GM12878 (cell line): ENCODE measurements around the gene RHAG. TPM values are rescaled to one million over a fixed set of nuclear protein-coding genes. Genes with fewer than 3 reads are reported as not detected.

ENCODE experiments used
- ATAC-seq: fragments of 200-7000 bp; cut with Tn5 transposase; 3 replicates; pipeline ENCODE4 v1.9.1; 2020; ENCODE audit warnings: mild to moderate bottlenecking, moderate library complexity
- BruUV-seq: library from RNA; stranded (reverse); fragments of 400-500 nt; replicated peaks from 2 replicates; lab custom pipeline; 2021; lab: Mats Ljungman, UMichigan
- CTCF ChIA-PET: fragments of 300-600 bp; sonication (Branson Sonifier 250); formaldehyde crosslinking; extraction: SDS; loops from one replicate; lab custom pipeline; 2021; ENCODE audit warnings: inconsistent platforms; lab: Yijun Ruan, JAX
- POLR2A ChIA-PET: fragments of 350-600 bp; formaldehyde crosslinking; extraction: SDS; loops from one replicate; lab custom pipeline; 2021; ENCODE audit warnings: inconsistent platforms; lab: Charles Lee
- RAD21 ChIA-PET: fragments of 300-600 bp; sonication (Branson Sonifier 250); formaldehyde crosslinking; loops from one replicate; lab custom pipeline; 2023; ENCODE audit warnings: antibody characterized with exemption; ENCODE audit not compliant: unreplicated experiment; lab: Charles Lee
- SMC1A ChIA-PET: fragments of 300-600 bp; sonication (Branson Sonifier 250); formaldehyde crosslinking; loops from one replicate; lab custom pipeline; 2023; ENCODE audit not compliant: unreplicated experiment, uncharacterized antibody; lab: Charles Lee
- DNase-seq: peaks from one replicate; pipeline ENCODE4 v3.0.0-alpha.2; 2011; ENCODE audit warnings: low read depth, low spot score
- FAIRE-seq: peaks from 3 replicates; lab custom pipeline; 2011; peaks lifted over from hg19 to GRCh38; lab: Jason Lieb, UNC
- H2AFZ ChIP-seq: 2 replicates; pipeline ENCODE4 v1.6.0; 2011; ENCODE audit warnings: low read depth, low read length, control low read depth; ENCODE audit not compliant: control insufficient read depth
- H3K27ac ChIP-seq: 2 replicates; pipeline ENCODE4 v1.5.1; 2011; ENCODE audit warnings: control low read depth; ENCODE audit not compliant: control insufficient read depth, insufficient read depth
- H3K27me3 ChIP-seq, 2 experiments: replicated peaks in 1 of 2; 2 replicates each; pipeline versions ENCODE4 v1.6.0 to v1.6.1; 2011; ENCODE audit warnings: low read length in 1 of 2; ENCODE audit not compliant: control insufficient read depth in 2 of 2, insufficient read depth in 2 of 2
- H3K36me3 ChIP-seq, 2 experiments: 2 replicates each; pipeline ENCODE4 v1.5.1; 2011; ENCODE audit warnings: low read length in 1 of 2; ENCODE audit not compliant: control insufficient read depth in 2 of 2, insufficient read depth in 2 of 2
- H3K4me1 ChIP-seq: 2 replicates; pipeline ENCODE4 v1.6.1; 2011; ENCODE audit warnings: mild to moderate bottlenecking, low read length, moderate library complexity, mixed read lengths; ENCODE audit not compliant: control insufficient read depth, insufficient read depth
- H3K4me2 ChIP-seq: 2 replicates; pipeline ENCODE4 v1.6.0; 2011; ENCODE audit warnings: control low read depth; ENCODE audit not compliant: control insufficient read depth, insufficient read depth
- H3K4me3 ChIP-seq: fragments of 200-600 bp; sonication (generic); 2 replicates; pipeline ENCODE4 v1.5.1; 2016
- H3K79me2 ChIP-seq: 2 replicates; pipeline ENCODE4 v1.6.0; 2011; ENCODE audit warnings: low read length; ENCODE audit not compliant: control insufficient read depth, insufficient read depth
- H3K9ac ChIP-seq: 2 replicates; pipeline ENCODE4 v1.8.0; 2011; ENCODE audit warnings: low read length, control low read depth, mixed read lengths; ENCODE audit not compliant: control insufficient read depth, insufficient read depth
- H3K9me3 ChIP-seq: replicated peaks from 3 replicates; pipeline ENCODE4 v1.5.1; 2011; ENCODE audit warnings: mild to moderate bottlenecking, low read length; ENCODE audit not compliant: control insufficient read depth, insufficient read depth
- H4K20me1 ChIP-seq: 2 replicates; pipeline ENCODE4 v1.6.0; 2011; ENCODE audit not compliant: control insufficient read depth, insufficient read depth
- CBFB ChIP-seq: IDR thresholded peaks from 2 replicates; pipeline ENCODE4 v1.6.1; 2016; ENCODE audit warnings: antibody characterized with exemption, low read depth
- PAX8 ChIP-seq: fragments of 450-650 bp; IDR thresholded peaks from 2 replicates; pipeline ENCODE4 v1.6.1; 2017; ENCODE audit warnings: mild to moderate bottlenecking, moderate library complexity
- PKNOX1 ChIP-seq: fragments of 450-650 bp; IDR thresholded peaks from 2 replicates; pipeline ENCODE4 v1.6.1; 2016; ENCODE audit warnings: mild to moderate bottlenecking
- SMAD5 ChIP-seq: IDR thresholded peaks from 2 replicates; pipeline ENCODE4 v1.6.1; 2016; ENCODE audit warnings: antibody characterized with exemption, low read depth
- SPI1 ChIP-seq: IDR thresholded peaks from 2 replicates; pipeline ENCODE4 v1.6.1; 2011; ENCODE audit warnings: low read depth, mild to moderate bottlenecking, low read length, moderate library complexity, borderline replicate concordance; ENCODE audit not compliant: insufficient read depth
- TARDBP ChIP-seq: IDR thresholded peaks from 2 replicates; pipeline ENCODE4 v1.6.1; 2016; ENCODE audit warnings: borderline replicate concordance
- ZBTB40 ChIP-seq: fragments of 450-650 bp; IDR thresholded peaks from 2 replicates; pipeline ENCODE4 v1.6.1; 2016; ENCODE audit warnings: mild to moderate bottlenecking, moderate library complexity, borderline replicate concordance
- ZSCAN29 ChIP-seq: fragments of 450-650 bp; IDR thresholded peaks from 2 replicates; pipeline ENCODE4 v1.6.1; 2017; ENCODE audit warnings: mild to moderate bottlenecking, moderate library complexity
- WGBS: methylation state at CpG from one replicate; pipeline ENCODE4 v1.1.6; 2016; ENCODE audit warnings: low lambda C conversion rate; ENCODE audit not compliant: insufficient replicate concordance, insufficient coverage; ENCODE audit errors: missing lambda C conversion rate; 5-methylcytosine and 5-hydroxymethylcytosine counted together
- in situ Hi-C: fragments of 300-500 bp; cut with MboI; formaldehyde crosslinking; loops from 9 replicates; pipeline ENCODE4 v1.14.3; 2018; ENCODE audit warnings: mixed read lengths
- intact Hi-C: fragments of 100-400 bp; cut with micrococcal nuclease; formaldehyde crosslinking; loops from one replicate; pipeline ENCODE4 v1.14.2; 2022; ENCODE audit not compliant: unreplicated experiment
- polyA plus RNA-seq, 11 experiments: library from polyadenylated mRNA; depleted of rRNA in 4 of 11; unstranded in 6 of 11; stranded (reverse) in 5 of 11; fragments of >200 nt; fragmentation: Nextera tagmentation in 4 of 11; fragmentation: Illumina TruSeq in 1 of 11; extraction: Ambion mirVana in 4 of 11; extraction: Trizol in 1 of 11; gene quantifications; 1 replicate in 1 of 11; 2 replicates in 10 of 11; pipeline versions ENCODE4 v1.2.1 to v1.2.3, GENCODE V29; 2011 to 2016; ENCODE audit warnings: inconsistent platforms in 2 of 11, missing spikeins in 2 of 11, low read depth in 1 of 11
- total RNA-seq, 4 experiments: library from RNA; depleted of rRNA in 3 of 4; stranded (reverse); fragments of >200 nt in 3 of 4; fragmentation: Illumina TruSeq in 1 of 4; extraction: Trizol in 1 of 4; gene quantifications; 2 replicates each; pipeline versions ENCODE4 v1.2.1 to v1.2.3, GENCODE V29; 2013 to 2021
- TF ChIP-seq, protein P1 (sequence below): fragments of 450-650 bp; IDR thresholded peaks from 2 replicates; pipeline ENCODE4 v1.6.1; 2017; ENCODE audit warnings: low read depth, mild to moderate bottlenecking, moderate library complexity

The RHAG gene
- total and polyA plus RNA-seq, 10 of the 15 experiments (the other 5 are each of a cell fraction or from before 2014, with no cell fraction given) = 0.06 to 0.18 (median 0.10) TPM; not detected in 6

DNA sequence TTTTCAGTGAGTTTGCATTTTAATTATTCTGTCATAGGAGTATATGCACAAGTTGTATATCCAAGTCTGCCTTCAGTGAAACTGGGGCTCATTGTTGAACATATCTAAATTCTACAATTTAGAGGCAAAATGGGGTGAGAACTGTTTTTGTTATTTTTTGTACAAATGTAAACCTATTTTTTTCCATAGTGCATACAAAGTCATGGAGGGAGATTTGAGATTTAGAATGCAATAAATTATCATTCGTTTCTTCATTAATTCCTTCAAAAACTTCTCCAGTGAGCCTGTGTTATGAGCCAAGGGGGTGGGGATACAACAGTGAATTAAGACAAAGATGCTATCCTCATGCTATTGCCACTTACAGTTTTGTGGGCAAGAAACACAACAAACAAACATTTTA, 29.8 kb upstream of the RHAG start:
- Histone ChIP-seq H3K27me3 (no peaks in the 10 kb centered on the region), H3K27ac (no peak overlapping the region), H3K4me1 (no peaks in the 10 kb centered on the region), H3K9me3 (no peaks in the 10 kb centered on the region), H3K36me3 (no peaks in the 10 kb centered on the region), H2AFZ (no peak overlapping the region), H4K20me1 (no peaks in the 10 kb centered on the region), H3K79me2 (no peaks in the 10 kb centered on the region), H3K4me2 (no peak overlapping the region), H3K9ac (no peak overlapping the region), H3K4me3 (no peak overlapping the region)
- DNase-seq (no peak), ATAC-seq (no peak), FAIRE-seq (no peak)
- TF ChIP-seq, protein P1, sequence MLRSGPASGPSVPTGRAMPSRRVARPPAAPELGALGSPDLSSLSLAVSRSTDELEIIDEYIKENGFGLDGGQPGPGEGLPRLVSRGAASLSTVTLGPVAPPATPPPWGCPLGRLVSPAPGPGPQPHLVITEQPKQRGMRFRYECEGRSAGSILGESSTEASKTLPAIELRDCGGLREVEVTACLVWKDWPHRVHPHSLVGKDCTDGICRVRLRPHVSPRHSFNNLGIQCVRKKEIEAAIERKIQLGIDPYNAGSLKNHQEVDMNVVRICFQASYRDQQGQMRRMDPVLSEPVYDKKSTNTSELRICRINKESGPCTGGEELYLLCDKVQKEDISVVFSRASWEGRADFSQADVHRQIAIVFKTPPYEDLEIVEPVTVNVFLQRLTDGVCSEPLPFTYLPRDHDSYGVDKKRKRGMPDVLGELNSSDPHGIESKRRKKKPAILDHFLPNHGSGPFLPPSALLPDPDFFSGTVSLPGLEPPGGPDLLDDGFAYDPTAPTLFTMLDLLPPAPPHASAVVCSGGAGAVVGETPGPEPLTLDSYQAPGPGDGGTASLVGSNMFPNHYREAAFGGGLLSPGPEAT = no peak
- TF ChIP-seq SPI1 (no peak), PKNOX1 (no peak), ZBTB40 (no peak), TARDBP (no peak), ZSCAN29 (no peak), PAX8 (no peak), CBFB (no peak), SMAD5 (no peak)
- in situ Hi-C loops (no loop called here), intact Hi-C loops (loop anchor here (5.0 kb wide), 1 partner anchor 41 kb away; no protein-coding TSS in a partner anchor)
- BruUV-seq = no TSS peak
- SMC1A ChIA-PET = no interaction called here
- RAD21 ChIA-PET = no interaction called here
- CTCF ChIA-PET = no interaction called here
- 0% methylated on average over 1 of the region's 1 CpG for WGBS
- POLR2A ChIA-PET = no interaction called here
